IMR-90 (cell line): Measurements from ENCODE around the gene LPAR2. TPM values are rescaled to one million over a fixed set of nuclear protein-coding genes. Genes with fewer than 3 reads are reported as not detected.

ENCODE experiments used
- ATAC-seq: fragments of 200-7000 bp; cut with Tn5 transposase; 2 replicates; pipeline ENCODE4 v1.9.1; 2020; ENCODE audit warnings: low read depth, mild to moderate bottlenecking, moderate library complexity
- BruUV-seq: library from RNA; stranded (reverse); fragments of 400-500 nt; replicated peaks from 2 replicates; lab custom pipeline; 2021; lab: Mats Ljungman, UMichigan
- CTCF ChIA-PET: fragments of 300-600 bp; formaldehyde crosslinking; extraction: SDS; loops from one replicate; lab custom pipeline; 2021; ENCODE audit warnings: antibody characterized with exemption; lab: Yijun Ruan, JAX
- POLR2A ChIA-PET: fragments of 300-600 bp; sonication (Branson Sonifier 250); formaldehyde crosslinking; loops from one replicate; lab custom pipeline; 2022; ENCODE audit warnings: antibody characterized with exemption; ENCODE audit not compliant: unreplicated experiment; lab: Charles Lee
- DNase-seq: peaks from one replicate; pipeline ENCODE4 v3.0.0; 2013
- H2AFZ ChIP-seq: replicated peaks from 2 replicates; pipeline ENCODE3; 2013; ENCODE audit warnings: low read length, mild to moderate bottlenecking; ENCODE audit not compliant: poor library complexity
- H2AK5ac ChIP-seq: 2 replicates; pipeline ENCODE4 v1.6.1; 2013; ENCODE audit warnings: low read depth, low read length, inconsistent platforms
- H2AK9ac ChIP-seq: replicated peaks from 2 replicates; pipeline ENCODE3; 2013; ENCODE audit warnings: mild to moderate bottlenecking, low read depth, low read length, moderate library complexity; ENCODE audit not compliant: poor library complexity
- H2BK120ac ChIP-seq: 2 replicates; pipeline ENCODE4 v1.6.1; 2013; ENCODE audit warnings: low read depth, low read length, inconsistent platforms
- H2BK15ac ChIP-seq: 3 replicates; pipeline ENCODE4 v1.6.1; 2013; ENCODE audit warnings: low read depth, low read length, inconsistent platforms
- H2BK20ac ChIP-seq: 2 replicates; pipeline ENCODE4 v1.6.1; 2013; ENCODE audit warnings: low read depth, mild to moderate bottlenecking, inconsistent platforms, low read length, moderate library complexity
- H2BK5ac ChIP-seq: 2 replicates; pipeline ENCODE4 v1.6.1; 2013; ENCODE audit warnings: mild to moderate bottlenecking, low read depth, low read length, inconsistent platforms; ENCODE audit not compliant: poor library complexity, severe bottlenecking
- H3K14ac ChIP-seq: replicated peaks from 2 replicates; pipeline ENCODE4 v1.6.1; 2013; ENCODE audit warnings: low read depth, low read length, inconsistent platforms
- H3K18ac ChIP-seq: 2 replicates; pipeline ENCODE4 v1.6.1; 2013; ENCODE audit warnings: low read depth, low read length, control low read depth
- H3K23ac ChIP-seq: 2 replicates; pipeline ENCODE4 v1.6.1; 2013; ENCODE audit warnings: low read depth, low read length, inconsistent platforms
- H3K27ac ChIP-seq: 2 replicates; pipeline ENCODE4 v1.5.1; 2013; ENCODE audit warnings: mild to moderate bottlenecking, control low read depth, low read length; ENCODE audit not compliant: insufficient read depth
- H3K27me3 ChIP-seq: 2 replicates; pipeline ENCODE4 v1.6.1; 2013; ENCODE audit warnings: low read length; ENCODE audit not compliant: control insufficient read depth, insufficient read depth
- H3K36me3 ChIP-seq: 2 replicates; pipeline ENCODE4 v1.6.1; 2013; ENCODE audit warnings: low read length, mixed read lengths; ENCODE audit not compliant: control insufficient read depth, insufficient read depth
- H3K4ac ChIP-seq: 2 replicates; pipeline ENCODE4 v1.6.1; 2013; ENCODE audit warnings: low read depth, low read length, inconsistent platforms
- H3K4me1 ChIP-seq: 2 replicates; pipeline ENCODE4 v1.6.1; 2013; ENCODE audit warnings: low read length, mixed read lengths; ENCODE audit not compliant: control insufficient read depth, insufficient read depth
- H3K4me2 ChIP-seq: 2 replicates; pipeline ENCODE4 v1.6.1; 2013; ENCODE audit warnings: low read depth, mild to moderate bottlenecking, control low read depth, low read length, moderate library complexity
- H3K4me3 ChIP-seq: 2 replicates; pipeline ENCODE4 v1.5.1; 2013; ENCODE audit warnings: low read depth, mild to moderate bottlenecking, control low read depth, low read length, moderate library complexity; ENCODE audit not compliant: insufficient read depth
- H3K56ac ChIP-seq: 2 replicates; pipeline ENCODE4 v1.6.1; 2013; ENCODE audit warnings: low read length, inconsistent platforms; ENCODE audit not compliant: insufficient read depth; ENCODE audit errors: extremely low read depth
- H3K79me1 ChIP-seq, 2 experiments: 2 replicates each; pipeline ENCODE4 v1.6.1; 2013; ENCODE audit warnings: low read length in 2 of 2, inconsistent platforms in 1 of 2, low read depth in 1 of 2
- H3K9ac ChIP-seq: 2 replicates; pipeline ENCODE4 v1.6.1; 2013; ENCODE audit warnings: low read depth, low read length, control low read depth
- H3K9me1 ChIP-seq: 2 replicates; pipeline ENCODE4 v1.6.1; 2013; ENCODE audit warnings: low read length, inconsistent platforms; ENCODE audit not compliant: insufficient read depth
- H3K9me3 ChIP-seq: 2 replicates; pipeline ENCODE4 v1.6.1; 2013; ENCODE audit warnings: low read length; ENCODE audit not compliant: control insufficient read depth, insufficient read depth
- H4K20me1 ChIP-seq: 2 replicates; pipeline ENCODE4 v1.6.1; 2013; ENCODE audit warnings: low read length, inconsistent platforms; ENCODE audit not compliant: insufficient read depth
- H4K5ac ChIP-seq: 2 replicates; pipeline ENCODE4 v1.6.1; 2013; ENCODE audit warnings: mild to moderate bottlenecking, low read depth, low read length, control low read depth
- H4K8ac ChIP-seq, 2 experiments: 2 replicates each; pipeline ENCODE4 v1.6.1; 2013; ENCODE audit warnings: low read depth in 2 of 2, low read length in 2 of 2, control low read depth in 1 of 2, inconsistent platforms in 1 of 2
- H4K91ac ChIP-seq: 2 replicates; pipeline ENCODE4 v1.6.1; 2013; ENCODE audit warnings: low read depth, low read length, inconsistent platforms; ENCODE audit not compliant: insufficient read depth
- BHLHE40 ChIP-seq: fragments of 150-350 bp; IDR thresholded peaks from 2 replicates; pipeline ENCODE4 v1.6.1; 2016; ENCODE audit warnings: mild to moderate bottlenecking, low read depth, low read length
- CEBPB ChIP-seq: IDR thresholded peaks from 2 replicates; pipeline ENCODE4 v1.6.1; 2012; ENCODE audit warnings: low read depth, low read length, improper control_type of control experiment
- CHD1 ChIP-seq: IDR thresholded peaks from 2 replicates; pipeline ENCODE4 v1.6.1; 2012; ENCODE audit warnings: low read depth, low read length, improper control_type of control experiment
- FOS ChIP-seq: fragments of 150-350 bp; IDR thresholded peaks from 2 replicates; pipeline ENCODE4 v1.6.1; 2016; ENCODE audit warnings: low read depth, low read length
- MAFK ChIP-seq: IDR thresholded peaks from 2 replicates; pipeline ENCODE4 v1.6.1; 2012; ENCODE audit warnings: low read depth, low read length, improper control_type of control experiment
- MAZ ChIP-seq: IDR thresholded peaks from 2 replicates; pipeline ENCODE4 v1.6.1; 2012; ENCODE audit warnings: low read depth, mild to moderate bottlenecking, low read length, improper control_type of control experiment, moderate library complexity, borderline replicate concordance
- MXI1 ChIP-seq: IDR thresholded peaks from 2 replicates; pipeline ENCODE4 v1.6.1; 2012; ENCODE audit warnings: low read depth, mild to moderate bottlenecking, low read length, moderate library complexity, borderline replicate concordance
- NFE2L2 ChIP-seq: fragments of 150-350 bp; IDR thresholded peaks from 2 replicates; pipeline ENCODE4 v1.6.1; 2016; ENCODE audit warnings: low read depth, mild to moderate bottlenecking, low read length
- POLR2A ChIP-seq: IDR thresholded peaks from 2 replicates; pipeline ENCODE4 v1.6.1; 2012; ENCODE audit warnings: mild to moderate bottlenecking, low read depth, low read length
- RAD21 ChIP-seq: IDR thresholded peaks from 2 replicates; pipeline ENCODE4 v1.6.1; 2012; ENCODE audit warnings: low read length, improper control_type of control experiment
- RCOR1 ChIP-seq: IDR thresholded peaks from 2 replicates; pipeline ENCODE4 v1.6.1; 2012; ENCODE audit warnings: mild to moderate bottlenecking, low read length, improper control_type of control experiment; ENCODE audit not compliant: insufficient replicate concordance
- RFX5 ChIP-seq: IDR thresholded peaks from 2 replicates; pipeline ENCODE4 v1.8.0; 2012; ENCODE audit warnings: low read depth, mild to moderate bottlenecking, low read length, moderate library complexity
- SMC3 ChIP-seq: fragments of 150-350 bp; IDR thresholded peaks from 2 replicates; pipeline ENCODE4 v1.6.1; 2016; ENCODE audit warnings: low read depth, mild to moderate bottlenecking, antibody characterized with exemption, low read length, moderate library complexity
- WGBS, 2 experiments: methylation state at CpG; one replicate each; pipeline versions ENCODE4 v1.1.5 to v1.1.7; 2013; ENCODE audit warnings: missing lambda C conversion rate in 2 of 2; ENCODE audit not compliant: insufficient read length in 1 of 2; ENCODE audit errors: extremely low coverage in 2 of 2; 5-methylcytosine and 5-hydroxymethylcytosine counted together
- dilution Hi-C: fragments of 300-500 bp; cut with HindIII; formaldehyde crosslinking; loops from one replicate; pipeline ENCODE4 v1.14.3; 2018; ENCODE audit warnings: low sequenced_read_pairs; ENCODE audit not compliant: unreplicated experiment
- in situ Hi-C: fragments of 300-500 bp; cut with MboI; formaldehyde crosslinking; loops from 3 replicates; pipeline ENCODE4 v1.14.3; 2019; ENCODE audit warnings: low sequenced_read_pairs, inconsistent platforms, mixed read lengths
- intact Hi-C: fragments of 100-400 bp; cut with micrococcal nuclease; formaldehyde crosslinking; loops from 2 replicates; pipeline ENCODE4 v1.10.0; 2022
- polyA plus RNA-seq, 3 experiments: library from polyadenylated mRNA; depleted of rRNA; stranded (reverse); fragments of >200 nt; gene quantifications; 2 replicates each; pipeline ENCODE4 v1.2.3, GENCODE V29; 2012; ENCODE audit warnings: low replicate concordance in 1 of 3
- total RNA-seq: library from RNA; depleted of rRNA; stranded (reverse); fragments of >200 nt; gene quantifications from 2 replicates; pipeline ENCODE4 v1.2.3, GENCODE V29; 2012
- TF ChIP-seq, protein P1 (sequence below): fragments of 150-350 bp; IDR thresholded peaks from 2 replicates; pipeline ENCODE4 v1.6.1; 2016; ENCODE audit warnings: low read depth, mild to moderate bottlenecking, low read length, moderate library complexity, borderline replicate concordance
- TF ChIP-seq, protein P2 (sequence below): conservative IDR thresholded peaks from 2 replicates; pipeline ENCODE4 v1.5.1; 2012; ENCODE audit warnings: mild to moderate bottlenecking, low read depth, low read length, improper control_type of control experiment
- TF ChIP-seq, protein P3 (sequence below): fragments of 150-350 bp; IDR thresholded peaks from 2 replicates; pipeline ENCODE4 v1.6.1; 2017; ENCODE audit warnings: mild to moderate bottlenecking, antibody characterized with exemption, low read length, low read depth

Gene LPAR2
- total and polyA plus RNA-seq, 2 of the 4 experiments (the other 2 are of a cell fraction): under 0.01 to 5.4 TPM

- ATAC-seq: no peak
- H3K36me3 ChIP-seq: no peaks in the 10 kb centered on the region
- no peaks in the 10 kb centered on the region for H3K9me3 ChIP-seq
- no peak overlapping the region for H3K4me3 ChIP-seq
- H3K56ac ChIP-seq: no peak overlapping the region
- H3K27me3 ChIP-seq: no peaks in the 10 kb centered on the region
- H2BK120ac ChIP-seq: no peak overlapping the region
- TF ChIP-seq, protein P1, sequence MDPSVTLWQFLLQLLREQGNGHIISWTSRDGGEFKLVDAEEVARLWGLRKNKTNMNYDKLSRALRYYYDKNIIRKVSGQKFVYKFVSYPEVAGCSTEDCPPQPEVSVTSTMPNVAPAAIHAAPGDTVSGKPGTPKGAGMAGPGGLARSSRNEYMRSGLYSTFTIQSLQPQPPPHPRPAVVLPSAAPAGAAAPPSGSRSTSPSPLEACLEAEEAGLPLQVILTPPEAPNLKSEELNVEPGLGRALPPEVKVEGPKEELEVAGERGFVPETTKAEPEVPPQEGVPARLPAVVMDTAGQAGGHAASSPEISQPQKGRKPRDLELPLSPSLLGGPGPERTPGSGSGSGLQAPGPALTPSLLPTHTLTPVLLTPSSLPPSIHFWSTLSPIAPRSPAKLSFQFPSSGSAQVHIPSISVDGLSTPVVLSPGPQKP: no peak
- no peak for TF ChIP-seq RCOR1
- TF ChIP-seq MAZ: no peak
- TF ChIP-seq CEBPB: no peak
- TF ChIP-seq SMC3: no peak
- no peak for TF ChIP-seq RFX5
- TF ChIP-seq, protein P2, sequence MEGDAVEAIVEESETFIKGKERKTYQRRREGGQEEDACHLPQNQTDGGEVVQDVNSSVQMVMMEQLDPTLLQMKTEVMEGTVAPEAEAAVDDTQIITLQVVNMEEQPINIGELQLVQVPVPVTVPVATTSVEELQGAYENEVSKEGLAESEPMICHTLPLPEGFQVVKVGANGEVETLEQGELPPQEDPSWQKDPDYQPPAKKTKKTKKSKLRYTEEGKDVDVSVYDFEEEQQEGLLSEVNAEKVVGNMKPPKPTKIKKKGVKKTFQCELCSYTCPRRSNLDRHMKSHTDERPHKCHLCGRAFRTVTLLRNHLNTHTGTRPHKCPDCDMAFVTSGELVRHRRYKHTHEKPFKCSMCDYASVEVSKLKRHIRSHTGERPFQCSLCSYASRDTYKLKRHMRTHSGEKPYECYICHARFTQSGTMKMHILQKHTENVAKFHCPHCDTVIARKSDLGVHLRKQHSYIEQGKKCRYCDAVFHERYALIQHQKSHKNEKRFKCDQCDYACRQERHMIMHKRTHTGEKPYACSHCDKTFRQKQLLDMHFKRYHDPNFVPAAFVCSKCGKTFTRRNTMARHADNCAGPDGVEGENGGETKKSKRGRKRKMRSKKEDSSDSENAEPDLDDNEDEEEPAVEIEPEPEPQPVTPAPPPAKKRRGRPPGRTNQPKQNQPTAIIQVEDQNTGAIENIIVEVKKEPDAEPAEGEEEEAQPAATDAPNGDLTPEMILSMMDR: no peak
- TF ChIP-seq BHLHE40: no peak
- no peak for TF ChIP-seq CHD1
- TF ChIP-seq, protein P3, sequence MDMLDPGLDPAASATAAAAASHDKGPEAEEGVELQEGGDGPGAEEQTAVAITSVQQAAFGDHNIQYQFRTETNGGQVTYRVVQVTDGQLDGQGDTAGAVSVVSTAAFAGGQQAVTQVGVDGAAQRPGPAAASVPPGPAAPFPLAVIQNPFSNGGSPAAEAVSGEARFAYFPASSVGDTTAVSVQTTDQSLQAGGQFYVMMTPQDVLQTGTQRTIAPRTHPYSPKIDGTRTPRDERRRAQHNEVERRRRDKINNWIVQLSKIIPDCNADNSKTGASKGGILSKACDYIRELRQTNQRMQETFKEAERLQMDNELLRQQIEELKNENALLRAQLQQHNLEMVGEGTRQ: no peak
- TF ChIP-seq MAFK: no peak
- no peak for TF ChIP-seq POLR2A
- TF ChIP-seq NFE2L2: no peak
- no peak for TF ChIP-seq RAD21
- TF ChIP-seq MXI1: no peak
- TF ChIP-seq FOS: no peak
- dilution Hi-C loops (no loop called here), intact Hi-C loops (no loop called here), in situ Hi-C loops (no loop called here)
- 95% methylated on average over 4 of the region's 6 CpGs; no CpG with 5 or more reads in 1 of the 2 experiments for WGBS, 2 experiments
- H3K9ac ChIP-seq: no peak overlapping the region
- DNase-seq: no peak
- H3K4me2 ChIP-seq: no peak overlapping the region
- no peak overlapping the region for H2BK20ac ChIP-seq
- no peak overlapping the region for H2BK15ac ChIP-seq
- no peak overlapping the region for H2AFZ ChIP-seq
- no peaks in the 10 kb centered on the region for H3K4me1 ChIP-seq
- no peak overlapping the region for H4K91ac ChIP-seq
- no peak overlapping the region for H4K8ac ChIP-seq
- H3K23ac ChIP-seq: no peak overlapping the region
- no peak overlapping the region for H2BK5ac ChIP-seq
- H3K4ac ChIP-seq: no peak overlapping the region
- H3K79me1 ChIP-seq: no peaks in the 10 kb centered on the region
- no TSS peak for BruUV-seq
- POLR2A ChIA-PET: no interaction called here
- no peak overlapping the region for H3K14ac ChIP-seq
- CTCF ChIA-PET: no interaction called here
- H2AK9ac ChIP-seq: no peak overlapping the region
- H4K20me1 ChIP-seq: no peaks in the 10 kb centered on the region
- H2AK5ac ChIP-seq: no peak overlapping the region; the same call in 1 of the 2 replicates
- H3K9me1 ChIP-seq: no peaks in the 10 kb centered on the region
- no peak overlapping the region for H3K18ac ChIP-seq
- H4K5ac ChIP-seq: no peak overlapping the region
- H3K27ac ChIP-seq: no peak overlapping the region
These were observed 49.8 kb downstream of the LPAR2 start for GRCh38 chr19:19578252-19578651.
